Gastroesophageal sphincter (tissue), 4 donors: Measurements from ENCODE around the gene TBC1D4. TPM values are rescaled to one million over a fixed set of nuclear protein-coding genes. Genes with fewer than 3 reads are reported as not detected.

ENCODE experiments used
- ATAC-seq: fragments of 150-250 bp; one replicate; pipeline ENCODE4 v1.9.1; 2016; ENCODE audit warnings: mild to moderate bottlenecking, moderate library complexity
- H3K27ac ChIP-seq, 4 donors: fragments of 200-600 bp; sonication (generic) in 3 of 4; 1 replicate in 3 of 4; 2 replicates in 1 of 4; pipeline ENCODE4 v1.5.1; 2016 to 2019
- H3K27me3 ChIP-seq: fragments of 200-600 bp; sonication (generic); one replicate; pipeline ENCODE4 v1.5.1; 2019
- H3K36me3 ChIP-seq, 2 donors: fragments of 200-600 bp; sonication (generic); one replicate each; pipeline ENCODE4 v1.5.1; 2019; ENCODE audit warnings: control low read depth in 1 of 2
- H3K4me1 ChIP-seq, 3 donors: fragments of 200-600 bp; sonication (generic); 1 replicate in 2 of 3; 2 replicates in 1 of 3; pipeline ENCODE4 v1.5.1; 2016 to 2019; ENCODE audit warnings: control low read depth in 2 of 3
- H3K4me3 ChIP-seq, 2 donors: fragments of 200-600 bp; sonication (generic); one replicate each; pipeline ENCODE4 v1.5.1; 2019; ENCODE audit warnings: mild to moderate bottlenecking in 1 of 2, moderate library complexity in 1 of 2
- H3K9me3 ChIP-seq, 3 donors: fragments of 200-600 bp; sonication (generic); one replicate each; pipeline ENCODE4 v1.5.1; 2017 to 2019; ENCODE audit warnings: control low read depth in 2 of 3
- EP300 ChIP-seq: sonication (generic); formaldehyde crosslinking; IDR thresholded peaks from one replicate; pipeline ENCODE4 v1.6.1; 2017; ENCODE audit warnings: antibody characterized with exemption, mild to moderate bottlenecking
- POLR2A ChIP-seq, 2 donors: fragments of 450-650 bp; IDR thresholded peaks; one replicate each; pipeline ENCODE4 v1.6.1; 2017; ENCODE audit warnings: antibody characterized with exemption in 2 of 2, mild to moderate bottlenecking in 2 of 2, moderate library complexity in 1 of 2
- POLR2AphosphoS5 ChIP-seq: sonication (generic); formaldehyde crosslinking; IDR thresholded peaks from one replicate; pipeline ENCODE4 v1.6.1; 2017; ENCODE audit warnings: antibody characterized with exemption
- WGBS, 2 donors: methylation state at CpG; one replicate each; pipeline ENCODE4 v1.1.5; 2018; ENCODE audit warnings: low coverage in 1 of 2; 5-methylcytosine and 5-hydroxymethylcytosine counted together
- total RNA-seq, 4 donors: library from RNA; depleted of rRNA; stranded (reverse); fragments of >200 nt; gene quantifications; one replicate each; pipeline ENCODE4 v1.1.0, GENCODE V29; 2016
- TF ChIP-seq, protein P1 (sequence below), 4 experiments: fragments of 200-600 bp in 2 of 4; fragments of 450-650 bp in 2 of 4; sonication (generic) in 1 of 4; IDR thresholded peaks; one replicate each; pipeline ENCODE4 v1.5.1; 2017 to 2019; ENCODE audit warnings: antibody characterized with exemption in 4 of 4, mild to moderate bottlenecking in 2 of 4, moderate library complexity in 2 of 4

The TBC1D4 gene
- total RNA-seq, 4 donors from 2014 or later, result 12.8 to 28.0 (median 22.4) TPM

DNA sequence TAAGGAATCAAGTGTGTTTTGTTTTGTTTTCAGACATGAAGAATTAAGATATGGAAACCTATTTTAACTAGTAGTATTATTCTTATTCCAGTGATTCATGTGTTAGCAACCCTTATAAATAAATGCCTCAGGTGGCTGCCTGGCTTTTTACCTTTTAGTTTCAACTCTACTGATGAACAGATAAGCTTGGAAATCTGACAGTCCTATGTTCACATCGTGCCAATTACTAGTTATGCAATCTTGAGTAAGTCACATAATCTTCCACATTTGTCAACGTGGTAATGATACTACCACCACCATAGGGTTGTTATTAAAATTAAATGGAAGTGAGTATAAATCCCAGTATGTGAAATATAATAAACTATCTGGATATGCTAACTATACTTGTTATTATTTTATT, 64.3 kb downstream of the TBC1D4 start:
- Histone ChIP-seq H3K4me1 (peaks cover 34 to 78% (median 44%) of the 10 kb centered on the region in 3 donors), H3K27ac (peak overlapping the region in 2 of 4 donors; percentile 42 to 57)
- TF ChIP-seq, protein P1, sequence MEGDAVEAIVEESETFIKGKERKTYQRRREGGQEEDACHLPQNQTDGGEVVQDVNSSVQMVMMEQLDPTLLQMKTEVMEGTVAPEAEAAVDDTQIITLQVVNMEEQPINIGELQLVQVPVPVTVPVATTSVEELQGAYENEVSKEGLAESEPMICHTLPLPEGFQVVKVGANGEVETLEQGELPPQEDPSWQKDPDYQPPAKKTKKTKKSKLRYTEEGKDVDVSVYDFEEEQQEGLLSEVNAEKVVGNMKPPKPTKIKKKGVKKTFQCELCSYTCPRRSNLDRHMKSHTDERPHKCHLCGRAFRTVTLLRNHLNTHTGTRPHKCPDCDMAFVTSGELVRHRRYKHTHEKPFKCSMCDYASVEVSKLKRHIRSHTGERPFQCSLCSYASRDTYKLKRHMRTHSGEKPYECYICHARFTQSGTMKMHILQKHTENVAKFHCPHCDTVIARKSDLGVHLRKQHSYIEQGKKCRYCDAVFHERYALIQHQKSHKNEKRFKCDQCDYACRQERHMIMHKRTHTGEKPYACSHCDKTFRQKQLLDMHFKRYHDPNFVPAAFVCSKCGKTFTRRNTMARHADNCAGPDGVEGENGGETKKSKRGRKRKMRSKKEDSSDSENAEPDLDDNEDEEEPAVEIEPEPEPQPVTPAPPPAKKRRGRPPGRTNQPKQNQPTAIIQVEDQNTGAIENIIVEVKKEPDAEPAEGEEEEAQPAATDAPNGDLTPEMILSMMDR (IDR thresholded peaks at IDR 0.05), result no peak

DNA sequence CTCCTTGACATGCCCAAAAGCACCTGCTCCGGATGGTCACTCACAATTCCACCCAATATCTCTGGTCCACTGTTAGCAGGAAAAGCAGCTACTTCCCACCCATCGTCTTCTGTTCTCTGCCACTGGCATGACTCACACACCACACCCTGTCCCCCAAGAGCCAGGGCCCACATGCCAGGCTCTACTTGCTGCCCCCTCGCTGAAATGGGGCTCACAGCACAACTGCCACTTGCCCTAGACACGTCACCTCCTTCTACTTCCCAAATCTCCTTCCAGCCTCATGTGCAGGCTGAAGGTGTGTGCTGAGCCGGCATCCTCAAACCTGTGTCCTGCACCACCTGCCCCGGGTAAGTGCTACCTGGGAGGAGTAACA, 65.0 kb downstream of the TBC1D4 start:
- WGBS, 2 donors, result 50 to 52% methylated on average over 2 to 4 of the region's 6 CpGs
- H3K9me3 ChIP-seq, result no peaks in the 10 kb centered on the region

More for the DNA sequence above, 64.3 kb downstream of the TBC1D4 start:
- Histone ChIP-seq H3K36me3 (no peaks in the 10 kb centered on the region), H3K4me3 (no peak overlapping the region), H3K9me3 (no peaks in the 10 kb centered on the region), H3K27me3 (no peaks in the 10 kb centered on the region)
- no peak for ATAC-seq
- WGBS, 2 donors, result 31 to 40% methylated on average over 2 of the region's 2 CpGs

DNA sequence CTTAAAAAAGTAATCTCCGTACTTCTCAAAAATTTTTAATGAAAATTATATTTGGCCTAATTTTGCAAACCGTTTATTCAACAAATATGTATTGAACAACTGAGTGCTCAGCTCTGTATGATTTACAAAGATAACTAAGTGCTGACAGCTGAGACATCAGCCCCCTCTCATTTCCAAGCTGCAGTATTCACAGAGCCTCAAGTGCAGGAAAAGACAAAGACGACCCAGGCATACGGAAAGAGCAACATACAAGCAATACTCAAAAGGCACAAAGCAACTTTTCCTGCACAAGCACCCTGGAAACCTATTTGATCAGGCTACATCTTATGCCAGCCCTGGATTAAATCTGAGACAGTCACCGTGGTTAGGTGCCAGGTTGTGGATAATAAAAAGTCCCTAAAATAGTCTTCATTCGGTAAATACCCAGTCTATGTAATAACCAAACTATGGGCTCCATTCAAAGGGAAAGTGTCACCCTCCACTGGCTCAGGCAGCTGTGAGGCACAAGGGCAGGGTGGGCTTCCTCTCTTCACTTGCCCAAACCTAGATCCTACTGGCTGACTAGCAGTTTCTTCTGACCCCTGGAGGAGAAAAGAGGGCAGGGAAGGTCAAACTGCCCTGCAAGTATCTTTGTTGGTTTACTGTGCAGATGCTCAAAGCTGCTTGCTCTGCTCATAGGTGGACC, 65.5 kb downstream of the TBC1D4 start:
- WGBS, 2 donors, result 30 to 31% methylated on average over 4 to 6 of the region's 6 CpGs
- Histone ChIP-seq H3K27ac (peak overlapping the region in 3 of 4 donors; percentile 36 to 57 (median 55)), H3K27me3 (no peaks in the 10 kb centered on the region), H3K4me3 (no peak overlapping the region), H3K9me3 (no peaks in the 10 kb centered on the region), H3K36me3 (no peaks in the 10 kb centered on the region), H3K4me1 (peaks cover 34 to 67% (median 39%) of the 10 kb centered on the region in 3 donors)
- no peak for ATAC-seq
- no peak for TF ChIP-seq POLR2A (IDR thresholded peaks at IDR 0.05)
- TF ChIP-seq, protein P1 (IDR thresholded peaks at IDR 0.05), result no peak
- TF ChIP-seq POLR2AphosphoS5, result no peak
- no peak for TF ChIP-seq EP300

More for the DNA sequence above, 65.0 kb downstream of the TBC1D4 start:
- peaks cover 34 to 72% (median 41%) of the 10 kb centered on the region in 3 donors for H3K4me1 ChIP-seq
- no peak overlapping the region for H3K4me3 ChIP-seq
- H3K36me3 ChIP-seq, result no peaks in the 10 kb centered on the region
- TF ChIP-seq EP300 (no peak), POLR2A (IDR thresholded peaks at IDR 0.05) (no peak), POLR2AphosphoS5 (no peak)
- TF ChIP-seq, protein P1 (IDR thresholded peaks at IDR 0.05), result no peak
- ATAC-seq, result no peak
- H3K27me3 ChIP-seq, result no peaks in the 10 kb centered on the region
- peak overlapping the region in 3 of 4 donors; percentile 36 to 57 (median 55) for H3K27ac ChIP-seq

DNA sequence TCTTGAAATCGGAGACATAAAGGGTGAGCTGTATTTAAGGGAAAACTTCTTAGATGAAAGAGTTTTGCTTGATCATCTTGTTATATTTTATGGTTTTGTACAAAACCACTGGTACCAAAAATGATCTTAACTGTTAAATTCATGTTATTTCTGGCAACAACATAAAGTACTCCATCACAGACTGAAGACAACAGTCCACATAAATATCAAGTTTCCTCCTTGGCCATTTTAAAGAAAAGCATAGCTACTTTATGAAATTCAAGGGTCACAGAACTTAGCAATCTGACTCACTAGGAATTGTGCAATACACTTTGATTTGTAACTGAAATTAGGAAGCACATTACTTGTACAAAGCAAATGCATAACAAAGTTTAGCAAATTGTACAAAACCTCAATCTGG, 66.3 kb downstream of the TBC1D4 start:
- peak overlapping the region in 2 of 4 donors; percentile 2 to 55 for H3K27ac ChIP-seq
- WGBS, 2 donors, result 83 to 94% methylated on average over 1 of the region's 1 CpG
- ATAC-seq, result peak; percentile 64
- H3K4me1 ChIP-seq, result peaks cover 34 to 60% (median 39%) of the 10 kb centered on the region in 3 donors
- H3K9me3 ChIP-seq, result no peaks in the 10 kb centered on the region
- H3K27me3 ChIP-seq, result no peaks in the 10 kb centered on the region
- no peak overlapping the region for H3K4me3 ChIP-seq
- no peaks in the 10 kb centered on the region for H3K36me3 ChIP-seq
- TF ChIP-seq, protein P1 (IDR thresholded peaks at IDR 0.05), result no peak
- TF ChIP-seq EP300 (no peak), POLR2AphosphoS5 (peak; percentile 49)

DNA sequence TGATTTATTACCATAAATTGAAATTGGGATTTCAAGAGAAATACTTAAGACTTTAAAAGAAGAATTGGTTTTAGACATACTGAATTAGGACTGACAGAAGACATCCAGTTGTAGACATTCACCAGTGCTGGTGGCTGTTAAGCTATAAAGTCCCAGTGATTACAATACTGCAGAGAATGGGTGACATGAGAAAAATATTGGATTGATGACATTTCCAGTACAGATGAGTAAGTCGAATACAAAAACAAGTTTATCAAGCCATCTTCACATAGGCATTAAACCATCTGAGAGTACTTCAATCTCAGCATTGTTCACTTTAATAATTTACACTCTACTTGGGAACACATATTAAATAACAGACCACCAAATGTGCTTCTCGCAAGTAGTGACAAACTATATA, 66.8 kb downstream of the TBC1D4 start:
- WGBS, 2 donors, result 82 to 93% methylated on average over 2 of the region's 2 CpGs
- H3K9me3 ChIP-seq, result no peaks in the 10 kb centered on the region
- no peak for TF ChIP-seq POLR2A (IDR thresholded peaks at IDR 0.05)
- TF ChIP-seq, protein P1 (IDR thresholded peaks at IDR 0.05), result no peak
- TF ChIP-seq EP300, result no peak
- TF ChIP-seq POLR2AphosphoS5, result no peak
- no peaks in the 10 kb centered on the region for H3K36me3 ChIP-seq
- H3K4me1 ChIP-seq, result peaks cover 34 to 57% (median 39%) of the 10 kb centered on the region in 3 donors
- H3K27ac ChIP-seq, result peak overlapping the region in 1 of 4 donors; percentile 55
- no peak overlapping the region for H3K4me3 ChIP-seq
- no peaks in the 10 kb centered on the region for H3K27me3 ChIP-seq
- no peak for ATAC-seq
